CD4-positive, CD25-positive, alpha-beta regulatory T cell (primary cell): ENCODE results near the gene PDE3B. TPM values are rescaled to one million over a fixed set of nuclear protein-coding genes. Genes with fewer than 3 reads are reported as not detected.
"Not testable (repeated sequence)": the region's sequence is repeated elsewhere in the genome, so short reads cannot be mapped to it uniquely, and the experiment has no call there.

Experiments used
- ATAC-seq, 2 donors: fragments of 150-1000 bp; cut with Tn5 transposase; one replicate each; pipeline ENCODE4 v1.10.0; 2021; ENCODE audit warnings: low read depth in 2 of 2, moderate number of reproducible peaks in 2 of 2, moderate library complexity in 1 of 2
- DNase-seq, 3 donors: peaks; one replicate each; pipeline versions ENCODE4 v3.0.0 to v3.0.0-alpha.2; 2012 to 2022; ENCODE audit warnings: mixed read lengths in 1 of 3
- H3K27ac ChIP-seq: one replicate; pipeline ENCODE4 v1.7.0; 2013; ENCODE audit warnings: mild to moderate bottlenecking, low read length; ENCODE audit not compliant: insufficient read depth, poor library complexity, severe bottlenecking
- H3K27me3 ChIP-seq: one replicate; pipeline ENCODE4 v1.7.0; 2013; ENCODE audit warnings: low read length; ENCODE audit not compliant: control insufficient read depth, insufficient read depth
- H3K36me3 ChIP-seq: one replicate; pipeline ENCODE4 v1.7.0; 2013; ENCODE audit warnings: mild to moderate bottlenecking, low read length, moderate library complexity; ENCODE audit not compliant: control insufficient read depth, insufficient read depth
- H3K4me1 ChIP-seq: 2 replicates; pipeline ENCODE4 v1.7.0; 2013; ENCODE audit warnings: mild to moderate bottlenecking, low read length; ENCODE audit not compliant: insufficient read depth, control insufficient read depth, poor library complexity, severe bottlenecking
- H3K4me3 ChIP-seq: one replicate; pipeline ENCODE4 v1.7.0; 2013; ENCODE audit warnings: low read depth, mild to moderate bottlenecking, low read length, moderate library complexity
- H3K9me3 ChIP-seq, 2 experiments: 1 replicate in 1 of 2; 2 replicates in 1 of 2; pipeline ENCODE4 v1.7.0; 2013; ENCODE audit warnings: low read length in 2 of 2, mild to moderate bottlenecking in 1 of 2, moderate library complexity in 1 of 2; ENCODE audit not compliant: control insufficient read depth in 2 of 2
- H3K27ac Mint-ChIP-seq, 3 donors: one replicate each; pipeline ENCODE4 v1.8.0; 2020 to 2022; ENCODE audit warnings: mild to moderate bottlenecking in 3 of 3, mixed read lengths in 3 of 3, moderate library complexity in 2 of 3
- H3K27me3 Mint-ChIP-seq: one replicate; pipeline ENCODE4 v1.8.0; 2022; ENCODE audit warnings: mild to moderate bottlenecking, mixed read lengths
- H3K36me3 Mint-ChIP-seq: one replicate; pipeline ENCODE4 v1.8.0; 2020; ENCODE audit warnings: mixed read lengths
- H3K4me1 Mint-ChIP-seq, 4 donors: one replicate each; pipeline ENCODE4 v1.8.0; 2020 to 2022; ENCODE audit warnings: mixed read lengths in 4 of 4, mild to moderate bottlenecking in 1 of 4
- H3K4me3 Mint-ChIP-seq, 4 donors: one replicate each; pipeline ENCODE4 v1.8.0; 2020 to 2022; ENCODE audit warnings: mild to moderate bottlenecking in 4 of 4, mixed read lengths in 4 of 4, moderate library complexity in 3 of 4
- H3K9me3 Mint-ChIP-seq, 7 donors: one replicate each; pipeline ENCODE4 v1.8.0; 2020 to 2022; ENCODE audit warnings: mixed read lengths in 7 of 7, mild to moderate bottlenecking in 3 of 7, moderate library complexity in 2 of 7
- polyA plus RNA-seq, 4 donors: library from polyadenylated mRNA; unstranded; fragments of 300-500 nt; fragmentation: Illumina TruSeq; gene quantifications; one replicate each; pipeline ENCODE4 v1.2.3, GENCODE V29; 2021
- total RNA-seq: library from RNA; stranded (reverse); gene quantifications from one replicate; pipeline ENCODE4 v1.2.3, GENCODE V29; 2022

PDE3B gene
- total and polyA plus RNA-seq, 5 donors from 2014 or later = 32.8 to 99.5 (median 61.7) TPM

- H3K27me3 ChIP-seq, H3K27ac ChIP-seq, H3K9me3 ChIP-seq, H3K27me3 Mint-ChIP-seq, DNase-seq, H3K9me3 Mint-ChIP-seq, H3K27ac Mint-ChIP-seq, ATAC-seq, H3K4me3 Mint-ChIP-seq, H3K4me1 ChIP-seq, H3K4me3 ChIP-seq: not testable (repeated sequence)
- H3K36me3 ChIP-seq = peaks cover 21% of the 10 kb centered on the region
- peaks cover 24% of the 10 kb centered on the region for H3K36me3 Mint-ChIP-seq
- H3K4me1 Mint-ChIP-seq = peaks cover 26 to 40% (median 29%) of the 10 kb centered on the region in 4 donors
Measured at GRCh38 chr11:14883683-14884082, 240.1 kb downstream of the PDE3B start.

- Mint-ChIP-seq H3K4me1 (peaks cover 23 to 51% (median 36%) of the 10 kb centered on the region in 4 donors), H3K4me3 (no peak overlapping the region), H3K36me3 (peaks cover 19% of the 10 kb centered on the region)
Measured at GRCh38 chr11:14884667-14885273, 241.2 kb downstream of the PDE3B start.

GRCh38 chr11:14886513-14886912, 242.9 kb downstream of the PDE3B start:
- H3K27me3 Mint-ChIP-seq = no peaks in the 10 kb centered on the region
- peak overlapping the region in 2 of 3 donors; percentile 20 to 42 for H3K27ac Mint-ChIP-seq
- H3K27me3 ChIP-seq = no peaks in the 10 kb centered on the region
- ATAC-seq (no peak), DNase-seq (no peak)
- no peaks in the 10 kb centered on the region for H3K36me3 ChIP-seq
- H3K4me3 ChIP-seq = no peak overlapping the region
- H3K27ac ChIP-seq = no peak overlapping the region
- no peaks in the 10 kb centered on the region for H3K9me3 ChIP-seq
- peaks cover 0 to 8% (median 1%) of the 10 kb centered on the region in 7 donors for H3K9me3 Mint-ChIP-seq
- peaks cover 33% of the 10 kb centered on the region for H3K4me1 ChIP-seq
- peak overlapping the region in 1 of 4 donors; percentile 23 for H3K4me3 Mint-ChIP-seq
- peaks cover 23 to 60% (median 43%) of the 10 kb centered on the region in 4 donors for H3K4me1 Mint-ChIP-seq
- peaks cover 10% of the 10 kb centered on the region for H3K36me3 Mint-ChIP-seq

More at GRCh38 chr11:14884667-14885273, 241.2 kb downstream of the PDE3B start:
- H3K27me3 Mint-ChIP-seq = no peaks in the 10 kb centered on the region
- H3K27ac ChIP-seq = no peak overlapping the region
- no peaks in the 10 kb centered on the region for H3K9me3 ChIP-seq
- peaks cover 14% of the 10 kb centered on the region for H3K36me3 ChIP-seq
- H3K9me3 Mint-ChIP-seq = peaks cover 0 to 8% (median 2%) of the 10 kb centered on the region in 7 donors
- no peak for DNase-seq
- ATAC-seq = no peak
- peaks cover 19% of the 10 kb centered on the region for H3K4me1 ChIP-seq
- no peaks in the 10 kb centered on the region for H3K27me3 ChIP-seq
- peak overlapping the region in 2 of 3 donors; percentile 27 to 83 for H3K27ac Mint-ChIP-seq
- H3K4me3 ChIP-seq = no peak overlapping the region

- H3K9me3 ChIP-seq = no peaks in the 10 kb centered on the region
- peak overlapping the region; percentile 85 for H3K4me3 ChIP-seq
- peak overlapping the region; percentile 96 to 99 (median 98) for H3K27ac Mint-ChIP-seq
- no peaks in the 10 kb centered on the region for H3K36me3 ChIP-seq
- H3K27me3 ChIP-seq = no peaks in the 10 kb centered on the region
- peak; percentile 78 to 93 (median 89) for DNase-seq
- peaks cover 23 to 55% (median 43%) of the 10 kb centered on the region in 4 donors for H3K4me1 Mint-ChIP-seq
- peak overlapping the region; percentile 91 to 96 (median 95) for H3K4me3 Mint-ChIP-seq
- no peaks in the 10 kb centered on the region for H3K27me3 Mint-ChIP-seq
- H3K9me3 Mint-ChIP-seq = no peaks in the 10 kb centered on the region
- peak; percentile 61 to 62 for ATAC-seq
- H3K4me1 ChIP-seq = peaks cover 38% of the 10 kb centered on the region
- H3K27ac ChIP-seq = peak overlapping the region; percentile 85
- no peaks in the 10 kb centered on the region for H3K36me3 Mint-ChIP-seq
Measured at GRCh38 chr11:14891143-14892035, 247.8 kb downstream of the PDE3B start.

GRCh38 chr11:14892036-14892556, 248.5 kb downstream of the PDE3B start, which contains the start of gene CYP2R1:
Gene CYP2R1, minus strand, starts transcription at chr11:14892231. Its CDS starts 26 bp downstream, at chr11:14892205.
- H3K36me3 ChIP-seq = no peaks in the 10 kb centered on the region
- H3K4me3 Mint-ChIP-seq = peak within 1 kb of the TSS; percentile 91 to 96 (median 95)
- H3K4me1 ChIP-seq = peaks cover 38% of the 10 kb centered on the region
- no peaks in the 10 kb centered on the region for H3K36me3 Mint-ChIP-seq
- H3K27ac ChIP-seq = peak within 1 kb of the TSS; percentile 85
- no peaks in the 10 kb centered on the region for H3K9me3 Mint-ChIP-seq
- DNase-seq = peak; percentile 86 to 96 (median 90)
- peak; percentile 89 to 91 for ATAC-seq
- H3K27me3 ChIP-seq = no peaks in the 10 kb centered on the region
- H3K4me1 Mint-ChIP-seq = peaks cover 15 to 48% (median 38%) of the 10 kb centered on the region in 4 donors
- peak within 1 kb of the TSS; percentile 85 for H3K4me3 ChIP-seq
- H3K9me3 ChIP-seq = no peaks in the 10 kb centered on the region
- H3K27me3 Mint-ChIP-seq = no peaks in the 10 kb centered on the region
- peak within 1 kb of the TSS; percentile 96 to 99 (median 98) for H3K27ac Mint-ChIP-seq

GRCh38 chr11:14892577-14892976, 249.0 kb downstream of the PDE3B start:
- ATAC-seq = no peak
- Histone ChIP-seq H3K4me1 (peaks cover 38% of the 10 kb centered on the region), H3K27me3 (no peaks in the 10 kb centered on the region), H3K36me3 (no peaks in the 10 kb centered on the region), H3K9me3 (no peaks in the 10 kb centered on the region), H3K27ac (peak overlapping the region; percentile 85), H3K4me3 (peak overlapping the region; percentile 85)
- H3K9me3 Mint-ChIP-seq = no peaks in the 10 kb centered on the region
- H3K4me3 Mint-ChIP-seq = peak overlapping the region; percentile 91 to 96 (median 94)
- H3K27me3 Mint-ChIP-seq = no peaks in the 10 kb centered on the region
- no peaks in the 10 kb centered on the region for H3K36me3 Mint-ChIP-seq
- H3K4me1 Mint-ChIP-seq = peaks cover 13 to 44% (median 34%) of the 10 kb centered on the region in 4 donors
- peak overlapping the region in 2 of 3 donors; percentile 76 to 92 for H3K27ac Mint-ChIP-seq
- no peak for DNase-seq

GRCh38 chr11:14894657-14895598, 251.3 kb downstream of the PDE3B start:
- H3K36me3 Mint-ChIP-seq = no peaks in the 10 kb centered on the region
- no peaks in the 10 kb centered on the region for H3K27me3 Mint-ChIP-seq
- H3K4me1 Mint-ChIP-seq = peaks cover 0 to 24% (median 15%) of the 10 kb centered on the region in 4 donors
- H3K27ac Mint-ChIP-seq = no peak overlapping the region
- H3K9me3 Mint-ChIP-seq = no peaks in the 10 kb centered on the region
- Histone ChIP-seq H3K9me3 (no peaks in the 10 kb centered on the region), H3K4me1 (peaks cover 18% of the 10 kb centered on the region), H3K4me3 (no peak overlapping the region), H3K27me3 (no peaks in the 10 kb centered on the region), H3K36me3 (no peaks in the 10 kb centered on the region), H3K27ac (no peak overlapping the region)
- DNase-seq (no peak), ATAC-seq (no peak)
- H3K4me3 Mint-ChIP-seq = peak overlapping the region in 2 of 4 donors; percentile 39 to 81
